D341Med (cell line): ENCODE measurements around the gene SERPINE2.
A peak's percentile ranks its signal among the peaks of the same experiment; 100 is the strongest.
"Not testable (repeated sequence)": the region's sequence is repeated elsewhere in the genome, so short reads cannot be mapped to it uniquely, and the experiment has no call there.

Source experiments
- DNase-seq: peaks from one replicate; pipeline ENCODE4 v3.0.0; 2012; ENCODE audit warnings: low spot score

Gene SERPINE2

GRCh38 chr2:224011837-224012236, 27.2 kb downstream of the SERPINE2 start:
- DNase-seq, result no peak

- no peak for DNase-seq
Measured at GRCh38 chr2:224009605-224010315, 29.3 kb downstream of the SERPINE2 start.

GRCh38 chr2:224008702-224009261, 30.3 kb downstream of the SERPINE2 start:
- DNase-seq, result no peak

- DNase-seq, result no peak
Measured at GRCh38 chr2:224004105-224004695, 34.9 kb downstream of the SERPINE2 start.

- not testable (repeated sequence) for DNase-seq
Measured at GRCh38 chr2:224000662-224001061, 38.4 kb downstream of the SERPINE2 start.

- DNase-seq, result no peak
Measured at GRCh38 chr2:223999862-224000261, 39.2 kb downstream of the SERPINE2 start.

GRCh38 chr2:223998948-223999347, 40.1 kb downstream of the SERPINE2 start:
- DNase-seq, result no peak

- no peak for DNase-seq
Measured at GRCh38 chr2:223997938-223998337, 41.1 kb downstream of the SERPINE2 start.

- DNase-seq, result no peak
Measured at GRCh38 chr2:223996391-223996790, 42.7 kb downstream of the SERPINE2 start.

- no peak for DNase-seq
Measured at GRCh38 chr2:223995569-223995968, 43.5 kb downstream of the SERPINE2 start.

- no peak for DNase-seq
Measured at GRCh38 chr2:223994562-223995162, 44.4 kb downstream of the SERPINE2 start.

- peak; percentile 70 for DNase-seq
Measured at GRCh38 chr2:223993634-223994232, 45.4 kb downstream of the SERPINE2 start.

- DNase-seq, result no peak
Measured at GRCh38 chr2:223991611-223992010, 47.5 kb downstream of the SERPINE2 start.

GRCh38 chr2:223989856-223990232, 49.2 kb downstream of the SERPINE2 start:
- DNase-seq, result no peak

- DNase-seq, result no peak
Measured at GRCh38 chr2:223989206-223989855, 49.8 kb downstream of the SERPINE2 start.

- no peak for DNase-seq
Measured at GRCh38 chr2:223981241-223981640, 57.8 kb downstream of the SERPINE2 start.

GRCh38 chr2:223980803-223981202, 58.3 kb downstream of the SERPINE2 start:
- DNase-seq, result no peak

- no peak for DNase-seq
Measured at GRCh38 chr2:223980397-223980735, 58.7 kb downstream of the SERPINE2 start.

- DNase-seq, result no peak
Measured at GRCh38 chr2:223979730-223980396, 59.2 kb downstream of the SERPINE2 start.

- no peak for DNase-seq
Measured at GRCh38 chr2:223978451-223978850, 60.6 kb downstream of the SERPINE2 start.

- no peak for DNase-seq
Measured at GRCh38 chr2:223976635-223977226, 62.4 kb downstream of the SERPINE2 start.
